ENCODE results near the gene TCHP. TPM values are rescaled to one million over a fixed set of nuclear protein-coding genes. Genes with fewer than 3 reads are reported as not detected.

Gene TCHP
- total RNA-seq, 1 donor from 2014 or later, result 8.6 TPM

GRCh38 chr12:109919456-109919855 lies 19.4 kb downstream of the TCHP start:
- peaks cover 13% of the 10 kb centered on the region for H3K36me3 Mint-ChIP-seq (ENCODE audit: low read depth, unreplicated experiment)

GRCh38 chr12:109920261-109920780 lies 20.2 kb downstream of the TCHP start:
- H3K27me3 Mint-ChIP-seq (ENCODE audit: low read depth, unreplicated experiment), result no peaks in the 10 kb centered on the region
- Histone ChIP-seq H3K27ac (ENCODE audit: low read depth, low read length) (no peak overlapping the region), H3K9ac (ENCODE audit: low read length) (no peak overlapping the region), H3K9me3 (ENCODE audit: insufficient read depth, low read depth, low read length) (no peaks in the 10 kb centered on the region), H3K36me3 (ENCODE audit: insufficient read depth, low read length) (peaks cover 19% of the 10 kb centered on the region), H3K4me2 (ENCODE audit: low read length) (no peak overlapping the region), H4K20me1 (ENCODE audit: insufficient read depth, low read length) (no peaks in the 10 kb centered on the region), H3K79me2 (ENCODE audit: insufficient read depth, low read length) (no peaks in the 10 kb centered on the region), H3K4me3 (ENCODE audit: insufficient read depth, low read depth, low read length) (no peak overlapping the region), H3K27me3 (ENCODE audit: insufficient read depth, low read length) (no peaks in the 10 kb centered on the region), H3K4me1 (ENCODE audit: insufficient read depth, low read length) (no peaks in the 10 kb centered on the region), H2AFZ (ENCODE audit: low read depth, low read length) (no peak overlapping the region)
- H3K4me3 Mint-ChIP-seq (ENCODE audit: unreplicated experiment), result no peak overlapping the region
- TF ChIP-seq EZH2 (IDR thresholded peaks at IDR 0.05; ENCODE audit: insufficient read depth, low read length) (no peak), CTCF (IDR thresholded peaks at IDR 0.05; ENCODE audit: insufficient read depth, low read depth, low read length) (no peak)
- no peak overlapping the region for H3K27ac Mint-ChIP-seq (ENCODE audit: unreplicated experiment)
- peaks cover 2% of the 10 kb centered on the region for H3K9me3 Mint-ChIP-seq (ENCODE audit: unreplicated experiment)
- H3K4me1 Mint-ChIP-seq (ENCODE audit: low read depth, unreplicated experiment), result peaks cover 6% of the 10 kb centered on the region
- FAIRE-seq (no peak), DNase-seq (ENCODE audit: low read depth) (no peak)
- peaks cover 16% of the 10 kb centered on the region for H3K36me3 Mint-ChIP-seq (ENCODE audit: low read depth, unreplicated experiment)

More at GRCh38 chr12:109919456-109919855, 19.4 kb downstream of the TCHP start:
- H3K4me1 Mint-ChIP-seq (ENCODE audit: low read depth, unreplicated experiment), result peaks cover 6% of the 10 kb centered on the region
- Histone ChIP-seq H3K4me1 (ENCODE audit: insufficient read depth, low read length) (no peaks in the 10 kb centered on the region), H4K20me1 (ENCODE audit: insufficient read depth, low read length) (no peaks in the 10 kb centered on the region), H3K36me3 (ENCODE audit: insufficient read depth, low read length) (peaks cover 19% of the 10 kb centered on the region), H3K4me3 (ENCODE audit: insufficient read depth, low read depth, low read length) (no peak overlapping the region), H3K9me3 (ENCODE audit: insufficient read depth, low read depth, low read length) (no peaks in the 10 kb centered on the region), H3K27me3 (ENCODE audit: insufficient read depth, low read length) (no peaks in the 10 kb centered on the region), H3K9ac (ENCODE audit: low read length) (no peak overlapping the region), H3K27ac (ENCODE audit: low read depth, low read length) (no peak overlapping the region), H3K79me2 (ENCODE audit: insufficient read depth, low read length) (no peaks in the 10 kb centered on the region), H3K4me2 (ENCODE audit: low read length) (no peak overlapping the region), H2AFZ (ENCODE audit: low read depth, low read length) (no peak overlapping the region)
- FAIRE-seq (no peak), DNase-seq (ENCODE audit: low read depth) (no peak)
- H3K27ac Mint-ChIP-seq (ENCODE audit: unreplicated experiment), result no peak overlapping the region
- TF ChIP-seq EZH2 (IDR thresholded peaks at IDR 0.05; ENCODE audit: insufficient read depth, low read length), result no peak
- TF ChIP-seq CTCF (IDR thresholded peaks at IDR 0.05; ENCODE audit: insufficient read depth, low read depth, low read length), result no peak
- peaks cover 2% of the 10 kb centered on the region for H3K9me3 Mint-ChIP-seq (ENCODE audit: unreplicated experiment)
- no peaks in the 10 kb centered on the region for H3K27me3 Mint-ChIP-seq (ENCODE audit: low read depth, unreplicated experiment)
- H3K4me3 Mint-ChIP-seq (ENCODE audit: unreplicated experiment), result no peak overlapping the region

GRCh38 chr12:109921982-109922381 lies 21.9 kb downstream of the TCHP start:
- Histone ChIP-seq H3K4me2 (ENCODE audit: low read length) (no peak overlapping the region), H3K79me2 (ENCODE audit: insufficient read depth, low read length) (no peaks in the 10 kb centered on the region), H2AFZ (ENCODE audit: low read depth, low read length) (no peak overlapping the region), H3K4me1 (ENCODE audit: insufficient read depth, low read length) (no peaks in the 10 kb centered on the region), H3K27me3 (ENCODE audit: insufficient read depth, low read length) (no peaks in the 10 kb centered on the region), H3K4me3 (ENCODE audit: insufficient read depth, low read depth, low read length) (no peak overlapping the region), H3K27ac (ENCODE audit: low read depth, low read length) (no peak overlapping the region), H4K20me1 (ENCODE audit: insufficient read depth, low read length) (no peaks in the 10 kb centered on the region), H3K9me3 (ENCODE audit: insufficient read depth, low read depth, low read length) (no peaks in the 10 kb centered on the region), H3K36me3 (ENCODE audit: insufficient read depth, low read length) (peaks cover 9% of the 10 kb centered on the region), H3K9ac (ENCODE audit: low read length) (no peak overlapping the region)
- Mint-ChIP-seq H3K36me3 (ENCODE audit: low read depth, unreplicated experiment) (peaks cover 16% of the 10 kb centered on the region), H3K4me3 (ENCODE audit: unreplicated experiment) (no peak overlapping the region), H3K27ac (ENCODE audit: unreplicated experiment) (no peak overlapping the region), H3K4me1 (ENCODE audit: low read depth, unreplicated experiment) (peaks cover 6% of the 10 kb centered on the region), H3K27me3 (ENCODE audit: low read depth, unreplicated experiment) (no peaks in the 10 kb centered on the region), H3K9me3 (ENCODE audit: unreplicated experiment) (peaks cover 2% of the 10 kb centered on the region)
- no peak for TF ChIP-seq CTCF (IDR thresholded peaks at IDR 0.05; ENCODE audit: insufficient read depth, low read depth, low read length)
- no peak for TF ChIP-seq EZH2 (IDR thresholded peaks at IDR 0.05; ENCODE audit: insufficient read depth, low read length)
- FAIRE-seq (no peak), DNase-seq (ENCODE audit: low read depth) (no peak)

All from astrocyte (in vitro differentiated cells and primary cell).